A549 (cell line): ENCODE results near the gene ANKDD1A. TPM values are rescaled to one million over a fixed set of nuclear protein-coding genes. Genes with fewer than 3 reads are reported as not detected.

Experiments
- ATAC-seq, 2 experiments: fragments of 200-7000 bp in 1 of 2; fragments of >200 bp in 1 of 2; cut with Nextera tagmentation in 1 of 2; cut with Tn5 transposase in 1 of 2; 3 replicates each; pipeline versions ENCODE4 v1.8.0 to v1.9.1; 2018 to 2020; ENCODE audit warnings: mild to moderate bottlenecking in 1 of 2, moderate library complexity in 1 of 2
- CTCF ChIA-PET: fragments of 300-600 bp; sonication (Branson Sonifier 250); formaldehyde crosslinking; extraction: SDS; loops from one replicate; lab custom pipeline; 2021; ENCODE audit warnings: antibody characterized with exemption, inconsistent platforms; lab: Yijun Ruan, JAX
- POLR2A ChIA-PET: fragments of 350-600 bp; formaldehyde crosslinking; extraction: SDS; loops from one replicate; lab custom pipeline; 2021; ENCODE audit warnings: antibody characterized with exemption, inconsistent platforms; lab: Yijun Ruan, JAX
- DNase-seq, 2 experiments: peaks; one replicate each; pipeline versions ENCODE4 v3.0.0 to v3.0.0-alpha.2; 2011 to 2016; ENCODE audit warnings: low read depth in 1 of 2, low spot score in 1 of 2
- FAIRE-seq: peaks from 2 replicates; lab custom pipeline; 2011; peaks lifted over from hg19 to GRCh38; lab: Jason Lieb, UNC
- H3K27ac ChIP-seq, 2 experiments: fragments of >200 bp; sonication (Bioruptor Twin); formaldehyde crosslinking; 3 replicates each; pipeline ENCODE4 v1.5.1; 2016 to 2017
- H3K4me1 ChIP-seq: fragments of >200 bp; sonication (Bioruptor Twin); formaldehyde crosslinking; 3 replicates; pipeline ENCODE4 v1.6.1; 2016
- H3K4me2 ChIP-seq: fragments of >200 bp; sonication (Bioruptor Twin); formaldehyde crosslinking; 3 replicates; pipeline ENCODE4 v1.6.1; 2016
- H3K4me3 ChIP-seq: fragments of >200 bp; sonication (Bioruptor Twin); formaldehyde crosslinking; 3 replicates; pipeline ENCODE4 v1.5.1; 2016
- H3K9me3 ChIP-seq: fragments of >200 bp; sonication (Bioruptor Twin); formaldehyde crosslinking; 3 replicates; pipeline ENCODE4 v1.6.1; 2016
- BCL3 ChIP-seq: fragments of >200 bp; sonication (Bioruptor Twin); formaldehyde crosslinking; IDR thresholded peaks from 3 replicates; pipeline ENCODE4 v1.6.1; 2016
- CBX2 ChIP-seq: fragments of 200-600 bp; sonication (generic); IDR thresholded peaks from 2 replicates; pipeline ENCODE4 v1.6.1; 2016; ENCODE audit warnings: low read depth, mild to moderate bottlenecking, borderline replicate concordance
- CHD2 ChIP-seq: fragments of 150-350 bp; IDR thresholded peaks from 2 replicates; pipeline ENCODE4 v1.6.1; 2014; ENCODE audit warnings: low read length; ENCODE audit not compliant: partially characterized antibody
- CTCF ChIP-seq: fragments of >200 bp; sonication (Bioruptor Twin); formaldehyde crosslinking; IDR thresholded peaks from 3 replicates; pipeline ENCODE4 v1.5.1; 2016
- EHMT2 ChIP-seq: fragments of 200-600 bp; sonication (generic); IDR thresholded peaks from 2 replicates; pipeline ENCODE4 v1.6.1; 2016; ENCODE audit warnings: antibody characterized with exemption, low read depth, mild to moderate bottlenecking, moderate library complexity
- ELK1 ChIP-seq: fragments of 150-350 bp; IDR thresholded peaks from 2 replicates; pipeline ENCODE4 v1.6.1; 2014; ENCODE audit warnings: low read depth, mild to moderate bottlenecking, low read length
- ESRRA ChIP-seq: fragments of 150-350 bp; IDR thresholded peaks from 2 replicates; pipeline ENCODE4 v1.6.1; 2014; ENCODE audit warnings: mild to moderate bottlenecking, low read length, borderline replicate concordance
- FOSL2 ChIP-seq, 2 experiments: fragments of 450-650 bp in 1 of 2; fragments of >200 bp in 1 of 2; sonication (Bioruptor Twin) in 1 of 2; formaldehyde crosslinking; IDR thresholded peaks; 2 replicates each; pipeline versions ENCODE4 v1.5.0 to v1.6.1; 2016 to 2020; ENCODE audit warnings: mild to moderate bottlenecking in 1 of 2, moderate library complexity in 1 of 2
- FOXS1 ChIP-seq: fragments of 250-450 bp; sonication (Bioruptor Pico); IDR thresholded peaks from 2 replicates; pipeline ENCODE4 v1.5.0; 2020; ENCODE audit warnings: mild to moderate bottlenecking, moderate library complexity
- HDAC2 ChIP-seq: fragments of 200-600 bp; sonication (generic); IDR thresholded peaks from 2 replicates; pipeline ENCODE4 v1.6.1; 2016
- HES2 ChIP-seq: fragments of >200 bp; sonication (Bioruptor Twin); formaldehyde crosslinking; IDR thresholded peaks from 2 replicates; pipeline ENCODE4 v1.6.1; 2016
- HEYL ChIP-seq: fragments of 250-450 bp; sonication (Bioruptor Pico); IDR thresholded peaks from 2 replicates; pipeline ENCODE4 v1.8.0; 2021; ENCODE audit warnings: mild to moderate bottlenecking, moderate library complexity
- HMGXB4 ChIP-seq: fragments of 250-450 bp; sonication (Bioruptor Pico); IDR thresholded peaks from 2 replicates; pipeline ENCODE4 v1.5.0; 2021; ENCODE audit warnings: mild to moderate bottlenecking, moderate library complexity, borderline replicate concordance
- HOXB13 ChIP-seq: fragments of 250-450 bp; sonication (Bioruptor Pico); IDR thresholded peaks from 2 replicates; pipeline ENCODE4 v1.5.0; 2020; ENCODE audit warnings: low read depth, mild to moderate bottlenecking, moderate library complexity
- HOXB5 ChIP-seq: fragments of 250-450 bp; sonication (Bioruptor Pico); IDR thresholded peaks from 2 replicates; pipeline ENCODE4 v1.5.0; 2020; ENCODE audit warnings: mild to moderate bottlenecking, moderate library complexity
- JUN ChIP-seq, 2 experiments: fragments of >200 bp; sonication (Bioruptor Twin); formaldehyde crosslinking; IDR thresholded peaks; 2 replicates in 1 of 2; 3 replicates in 1 of 2; pipeline ENCODE4 v1.6.1; 2016 to 2017
- KDM5A ChIP-seq: fragments of 200-600 bp; sonication (generic); IDR thresholded peaks from 2 replicates; pipeline ENCODE4 v1.6.1; 2016; ENCODE audit warnings: antibody characterized with exemption, mild to moderate bottlenecking
- MYC ChIP-seq: IDR thresholded peaks from 2 replicates; pipeline ENCODE4 v1.6.1; 2012; ENCODE audit warnings: mild to moderate bottlenecking, inconsistent platforms, low read length, improper control_type of control experiment, borderline replicate concordance
- PHF8 ChIP-seq: fragments of 200-600 bp; sonication (generic); IDR thresholded peaks from 2 replicates; pipeline ENCODE4 v1.6.1; 2016; ENCODE audit warnings: low read depth, mild to moderate bottlenecking, antibody characterized with exemption, moderate library complexity, borderline replicate concordance
- POLR2A ChIP-seq: IDR thresholded peaks from 2 replicates; pipeline ENCODE4 v1.6.1; 2012; ENCODE audit warnings: mild to moderate bottlenecking, low read length
- RAD21 ChIP-seq, 2 experiments: fragments of >200 bp in 1 of 2; sonication (Bioruptor Twin) in 1 of 2; formaldehyde crosslinking in 1 of 2; IDR thresholded peaks in 1 of 2; conservative IDR thresholded peaks in 1 of 2; 2 replicates in 1 of 2; 3 replicates in 1 of 2; pipeline ENCODE4 v1.6.1; 2012 to 2018; ENCODE audit warnings: inconsistent platforms in 1 of 2
- RARB ChIP-seq: fragments of 250-450 bp; sonication (Bioruptor Pico); IDR thresholded peaks from 2 replicates; pipeline ENCODE4 v1.8.0; 2021; ENCODE audit warnings: mild to moderate bottlenecking, moderate library complexity
- RCOR1 ChIP-seq: fragments of 150-350 bp; IDR thresholded peaks from 2 replicates; pipeline ENCODE4 v1.6.1; 2014; ENCODE audit warnings: antibody characterized with exemption, low read length, low read depth
- RFX5 ChIP-seq: fragments of 450-650 bp; IDR thresholded peaks from 2 replicates; pipeline ENCODE4 v1.7.1; 2014; ENCODE audit warnings: antibody characterized with exemption, mild to moderate bottlenecking, moderate library complexity
- RNF2 ChIP-seq: fragments of 200-600 bp; sonication (generic); IDR thresholded peaks from 2 replicates; pipeline ENCODE4 v1.6.1; 2016; ENCODE audit warnings: low read depth, mild to moderate bottlenecking, antibody characterized with exemption, moderate library complexity, borderline replicate concordance
- SMC3 ChIP-seq: fragments of >200 bp; sonication (Bioruptor Twin); formaldehyde crosslinking; IDR thresholded peaks from 3 replicates; pipeline ENCODE4 v1.6.1; 2018; ENCODE audit warnings: inconsistent platforms
- SREBF2 ChIP-seq: fragments of 450-650 bp; IDR thresholded peaks from 2 replicates; pipeline ENCODE4 v1.6.1; 2014; ENCODE audit warnings: mild to moderate bottlenecking, moderate library complexity
- TFCP2L1 ChIP-seq: fragments of 250-450 bp; sonication (Bioruptor Pico); IDR thresholded peaks from 2 replicates; pipeline ENCODE4 v1.5.0; 2021; ENCODE audit warnings: mild to moderate bottlenecking
- USF2 ChIP-seq: fragments of 450-650 bp; IDR thresholded peaks from 2 replicates; pipeline ENCODE4 v1.6.1; 2014; ENCODE audit warnings: antibody characterized with exemption
- ZSCAN20 ChIP-seq: fragments of 250-450 bp; sonication (Bioruptor Pico); IDR thresholded peaks from 2 replicates; pipeline ENCODE4 v1.8.0; 2022; ENCODE audit warnings: mild to moderate bottlenecking, moderate library complexity
- WGBS: methylation state at CpG from one replicate; pipeline ENCODE4 v1.1.6; 2017; ENCODE audit errors: missing lambda C conversion rate; 5-methylcytosine and 5-hydroxymethylcytosine counted together
- polyA plus RNA-seq, 4 experiments: library from polyadenylated mRNA; depleted of rRNA in 3 of 4; stranded (reverse); fragments of >200 nt; fragmentation: RNase III in 1 of 4; extraction: RNeasy Plus Mini Kit Qiagen cat#74134 plus additional on column Dnase treatment in 1 of 4; gene quantifications; 2 replicates in 3 of 4; 3 replicates in 1 of 4; pipeline ENCODE4 v1.2.3, GENCODE V29; 2011 to 2017

ANKDD1A gene
- polyA plus RNA-seq, 2 of the 4 experiments (the other 2 are of a cell fraction) = 2.7 to 2.8 TPM

GRCh38 chr15:64907991-64908390 lies 3.7 kb upstream of the ANKDD1A start:
- DNase-seq = no peak
- Histone ChIP-seq H3K27ac (no peak overlapping the region), H3K4me1 (peaks cover 6% of the 10 kb centered on the region; the same call in 2 of the 3 replicates), H3K4me3 (no peak overlapping the region), H3K4me2 (no peak overlapping the region), H3K9me3 (0 out of 3 replicates have a peak, but pooled peaks cover 4% of the 10 kb centered on the region)
- POLR2A ChIA-PET = no interaction called here
- TF ChIP-seq MYC (no peak), FOSL2 (IDR thresholded peaks at IDR 0.05) (no peak), FOSL2 (CRISPR knock-in tag; IDR thresholded peaks at IDR 0.05) (no peak), SREBF2 (no peak), JUN (IDR thresholded peaks at IDR 0.05) (no peak), RNF2 (no peak), ZSCAN20 (no peak), EHMT2 (no peak), BCL3 (no peak), RAD21 (conservative IDR thresholded peaks at IDR 0.05 in 1 of 2, IDR thresholded peaks at IDR 0.05 in 1 of 2) (no peak), CHD2 (no peak), HMGXB4 (CRISPR knock-in tag) (no peak), SMC3 (no peak), KDM5A (no peak), RFX5 (no peak), ELK1 (no peak)
- WGBS = 54% methylated on average over 1 of the region's 1 CpG
- CTCF ChIA-PET = interaction anchor here (0.6 to 4.3 kb wide), 3 partner anchors 14 to 151 kb away, joined by 4 to 17 read pairs (median 7); no protein-coding TSS in a partner anchor
- FAIRE-seq = no peak
- ATAC-seq = no peak

GRCh38 chr15:64909546-64909945 lies 2.2 kb upstream of the ANKDD1A start:
- TF ChIP-seq CTCF (no peak), ESRRA (no peak), CHD2 (no peak), HEYL (CRISPR knock-in tag) (no peak), USF2 (no peak), TFCP2L1 (CRISPR knock-in tag) (no peak), HES2 (no peak), CBX2 (no peak), HOXB5 (CRISPR knock-in tag) (no peak), RARB (CRISPR knock-in tag) (no peak), ELK1 (no peak), HDAC2 (no peak), RCOR1 (no peak), RNF2 (no peak), FOXS1 (CRISPR knock-in tag) (no peak), ZSCAN20 (no peak), HOXB13 (CRISPR knock-in tag) (no peak), POLR2A (no peak), PHF8 (no peak)
- ChIA-PET POLR2A (no interaction called here), CTCF (interaction anchor here (0.9 to 1.7 kb wide), 2 partner anchors 9 to 74 kb away, joined by 6 read pairs; no protein-coding TSS in a partner anchor)
- Histone ChIP-seq H3K4me1 (peaks cover 6% of the 10 kb centered on the region; the same call in 2 of the 3 replicates), H3K4me2 (no peak overlapping the region), H3K27ac (no peak overlapping the region), H3K9me3 (0 out of 3 replicates have a peak, but pooled peaks cover 4% of the 10 kb centered on the region), H3K4me3 (no peak overlapping the region)
- DNase-seq = no peak
- WGBS = 98% methylated on average over 3 of the region's 3 CpGs
- FAIRE-seq = no peak
- ATAC-seq = no peak
